SH-SY5Y (cell line): Measurements from ENCODE around the gene ITGAL.

ENCODE experiments used
- GATA2 ChIP-seq: IDR thresholded peaks from 2 replicates; pipeline ENCODE4 v1.6.1; 2011; ENCODE audit warnings: mild to moderate bottlenecking, low read depth, low read length
- GATA3 ChIP-seq: IDR thresholded peaks from 2 replicates; pipeline ENCODE4 v1.6.1; 2011; ENCODE audit warnings: low read depth, mild to moderate bottlenecking, low read length, moderate library complexity

Gene ITGAL

DNA sequence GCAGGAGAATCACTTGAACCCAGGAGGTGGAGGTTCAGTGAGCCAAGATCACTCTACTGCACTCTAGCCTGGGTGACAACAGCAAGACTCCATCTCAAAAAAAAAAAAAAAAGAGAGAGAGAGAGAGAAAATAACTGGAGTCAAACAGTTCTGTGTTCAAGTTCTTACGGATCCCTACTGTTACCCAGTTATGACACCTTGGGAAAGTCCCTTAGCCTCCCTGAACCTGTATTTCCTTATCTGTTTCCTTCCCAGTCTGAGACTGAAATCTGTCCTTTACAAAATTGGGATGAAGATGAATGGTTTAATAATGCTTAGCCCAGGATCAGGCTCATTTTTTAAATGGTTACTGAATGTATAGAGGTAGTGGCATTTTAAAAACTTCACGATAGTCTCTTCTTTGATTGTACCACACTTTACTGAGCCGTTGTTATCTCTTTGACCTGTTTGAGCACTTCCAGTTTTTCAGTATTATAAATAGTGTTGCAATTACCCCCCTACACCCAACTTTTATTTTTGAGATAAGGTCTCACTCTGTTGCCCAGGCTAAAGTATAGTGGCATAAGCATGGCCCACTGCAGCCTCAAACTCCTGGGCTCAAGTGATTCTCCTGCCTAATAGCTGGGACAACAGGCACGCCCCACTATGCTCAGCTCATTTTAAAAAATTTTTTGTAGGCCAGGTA lies 36.7 kb downstream of the ITGAL start:
- no peak for TF ChIP-seq GATA3
- no peak for TF ChIP-seq GATA2

DNA sequence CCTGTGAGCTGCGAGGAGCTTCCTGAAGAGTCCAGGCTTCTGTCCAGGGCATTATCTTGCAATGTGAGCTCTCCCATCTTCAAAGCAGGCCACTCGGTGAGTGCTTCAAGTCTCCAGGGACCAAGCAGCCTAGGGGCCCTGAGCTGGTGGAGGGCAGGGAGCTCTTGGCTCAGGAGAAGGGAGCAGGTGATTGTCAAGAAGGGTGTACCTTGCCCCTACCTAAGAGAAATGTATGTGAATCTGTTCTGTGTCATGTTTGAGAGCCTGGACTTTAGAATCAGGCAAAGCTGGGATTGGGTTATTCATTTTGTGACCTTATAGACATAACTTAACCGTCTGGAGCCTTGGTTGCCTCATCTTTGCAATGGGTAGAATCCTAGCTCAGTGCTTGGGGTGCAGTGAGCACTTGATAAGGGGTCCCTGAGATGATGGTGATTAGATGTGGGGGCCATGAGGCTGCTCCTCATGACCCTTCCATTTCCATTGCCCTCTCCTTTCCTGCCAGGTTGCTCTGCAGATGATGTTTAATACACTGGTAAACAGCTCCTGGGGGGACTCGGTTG lies 37.9 kb downstream of the ITGAL start:
- no peak for TF ChIP-seq GATA2
- TF ChIP-seq GATA3, result no peak

DNA sequence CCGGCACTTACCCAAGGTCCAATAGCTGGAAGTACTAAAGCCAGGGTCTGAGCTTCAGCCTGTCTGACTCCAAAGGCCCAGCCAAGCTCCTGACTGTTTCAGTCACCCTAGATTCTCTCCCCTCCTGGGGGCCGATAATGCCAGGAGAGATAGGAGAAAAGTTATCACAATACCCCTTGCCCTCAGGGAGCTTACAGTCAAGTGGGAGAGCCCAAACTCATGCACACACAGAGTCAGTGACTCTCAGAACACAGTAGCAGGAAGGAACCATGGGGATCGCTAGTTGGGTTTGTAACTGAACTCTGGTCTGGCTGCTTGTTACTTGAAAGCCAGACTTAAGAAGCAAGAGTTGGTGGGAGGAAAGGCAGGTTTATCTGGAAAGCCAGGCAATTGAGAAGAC lies 39.0 kb downstream of the ITGAL start:
- TF ChIP-seq GATA2, result no peak
- no peak for TF ChIP-seq GATA3

GRCh38 chr16:30515275-30515674 lies 42.7 kb downstream of the ITGAL start:
- TF ChIP-seq GATA2, result no peak
- no peak for TF ChIP-seq GATA3

DNA sequence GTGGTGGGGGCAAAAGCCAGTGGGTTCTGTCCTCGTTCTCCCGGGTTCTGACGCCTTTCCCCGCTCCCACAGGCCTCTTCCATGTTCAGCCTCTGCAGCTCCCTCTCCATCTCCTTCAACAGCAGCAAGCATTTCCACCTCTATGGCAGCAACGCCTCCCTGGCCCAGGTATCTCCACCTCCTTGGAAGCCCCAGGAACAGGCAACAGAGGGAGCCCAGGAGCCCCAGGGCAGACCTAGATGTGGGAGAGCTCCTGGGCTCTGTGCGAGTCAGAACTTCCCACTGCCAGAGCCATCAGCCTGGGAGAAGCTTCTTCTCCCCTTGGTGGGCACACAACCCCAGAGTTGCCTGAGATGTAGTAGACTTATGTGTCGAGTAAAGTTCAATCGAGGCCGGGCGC lies 46.0 kb downstream of the ITGAL start:
- TF ChIP-seq GATA2 (no peak), GATA3 (no peak)

- no peak for TF ChIP-seq GATA2
- no peak for TF ChIP-seq GATA3
Measured at GRCh38 chr16:30519120-30520049, 46.8 kb downstream of the ITGAL start.

DNA sequence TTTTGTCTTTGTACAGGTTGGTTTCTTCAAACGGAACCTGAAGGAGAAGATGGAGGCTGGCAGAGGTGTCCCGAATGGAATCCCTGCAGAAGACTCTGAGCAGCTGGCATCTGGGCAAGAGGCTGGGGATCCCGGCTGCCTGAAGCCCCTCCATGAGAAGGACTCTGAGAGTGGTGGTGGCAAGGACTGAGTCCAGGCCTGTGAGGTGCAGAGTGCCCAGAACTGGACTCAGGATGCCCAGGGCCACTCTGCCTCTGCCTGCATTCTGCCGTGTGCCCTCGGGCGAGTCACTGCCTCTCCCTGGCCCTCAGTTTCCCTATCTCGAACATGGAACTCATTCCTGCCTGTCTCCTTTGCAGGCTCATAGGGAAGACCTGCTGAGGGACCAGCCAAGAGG lies 48.9 kb downstream of the ITGAL start:
- TF ChIP-seq GATA3 (no peak), GATA2 (no peak)

DNA sequence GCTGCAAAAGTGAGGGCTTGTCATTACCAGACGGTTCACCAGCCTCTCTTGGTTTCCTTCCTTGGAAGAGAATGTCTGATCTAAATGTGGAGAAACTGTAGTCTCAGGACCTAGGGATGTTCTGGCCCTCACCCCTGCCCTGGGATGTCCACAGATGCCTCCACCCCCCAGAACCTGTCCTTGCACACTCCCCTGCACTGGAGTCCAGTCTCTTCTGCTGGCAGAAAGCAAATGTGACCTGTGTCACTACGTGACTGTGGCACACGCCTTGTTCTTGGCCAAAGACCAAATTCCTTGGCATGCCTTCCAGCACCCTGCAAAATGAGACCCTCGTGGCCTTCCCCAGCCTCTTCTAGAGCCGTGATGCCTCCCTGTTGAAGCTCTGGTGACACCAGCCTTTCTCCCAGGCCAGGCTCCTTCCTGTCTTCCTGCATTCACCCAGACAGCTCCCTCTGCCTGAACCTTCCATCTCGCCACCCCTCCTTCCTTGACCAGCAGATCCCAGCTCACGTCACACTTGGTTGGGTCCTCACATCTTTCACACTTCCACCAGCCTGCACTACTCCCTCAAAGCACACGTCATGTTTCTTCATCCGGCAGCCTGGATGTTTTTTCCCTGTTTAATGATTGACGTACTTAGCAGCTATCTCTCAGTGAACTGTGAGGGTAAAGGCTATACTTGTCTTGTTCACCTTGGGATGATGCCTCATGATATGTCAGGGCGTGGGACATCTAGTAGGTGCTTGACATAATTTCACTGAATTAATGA lies 49.5 kb downstream of the ITGAL start:
- TF ChIP-seq GATA2 (no peak), GATA3 (no peak)

DNA sequence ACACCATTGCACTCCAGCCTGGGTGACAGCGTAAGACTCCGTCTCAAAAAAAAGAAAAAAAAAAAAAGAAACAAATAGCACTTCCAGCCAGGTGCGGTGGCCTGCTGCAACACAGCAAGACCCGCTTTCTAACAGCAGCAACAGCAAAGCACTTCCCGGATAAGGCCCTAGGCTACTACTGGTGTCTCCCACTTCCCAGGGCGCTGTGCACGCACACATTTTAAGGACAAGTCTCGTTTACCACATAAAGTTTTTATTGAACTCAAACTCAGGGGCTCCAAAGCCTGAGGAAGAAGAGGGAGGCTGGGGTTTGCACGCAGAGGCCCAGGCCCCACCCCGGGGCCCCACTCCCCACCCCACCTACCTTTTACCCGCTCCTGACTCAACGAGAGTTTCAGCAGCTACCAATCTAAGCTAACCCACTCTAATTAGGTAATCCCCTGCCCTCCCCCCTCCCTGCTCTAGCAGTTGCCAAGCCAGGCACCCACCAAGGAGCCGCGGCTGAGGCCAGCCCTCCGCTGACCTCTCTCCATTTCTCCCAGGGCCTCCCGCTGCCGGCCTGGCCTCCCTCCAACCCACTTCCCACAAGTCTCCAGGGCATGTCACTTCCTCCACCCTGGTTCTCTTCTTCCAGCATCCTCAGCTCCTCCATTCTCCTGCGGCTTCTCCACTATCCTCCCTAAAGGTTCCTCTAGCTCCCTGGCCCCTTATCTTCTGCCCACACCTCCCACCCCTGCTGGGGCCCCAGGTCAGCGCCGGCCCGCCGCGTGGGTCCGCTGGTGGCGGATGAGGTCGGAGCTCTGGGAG lies 51.4 kb downstream of the ITGAL start:
- TF ChIP-seq GATA2 (no peak), GATA3 (no peak)

DNA sequence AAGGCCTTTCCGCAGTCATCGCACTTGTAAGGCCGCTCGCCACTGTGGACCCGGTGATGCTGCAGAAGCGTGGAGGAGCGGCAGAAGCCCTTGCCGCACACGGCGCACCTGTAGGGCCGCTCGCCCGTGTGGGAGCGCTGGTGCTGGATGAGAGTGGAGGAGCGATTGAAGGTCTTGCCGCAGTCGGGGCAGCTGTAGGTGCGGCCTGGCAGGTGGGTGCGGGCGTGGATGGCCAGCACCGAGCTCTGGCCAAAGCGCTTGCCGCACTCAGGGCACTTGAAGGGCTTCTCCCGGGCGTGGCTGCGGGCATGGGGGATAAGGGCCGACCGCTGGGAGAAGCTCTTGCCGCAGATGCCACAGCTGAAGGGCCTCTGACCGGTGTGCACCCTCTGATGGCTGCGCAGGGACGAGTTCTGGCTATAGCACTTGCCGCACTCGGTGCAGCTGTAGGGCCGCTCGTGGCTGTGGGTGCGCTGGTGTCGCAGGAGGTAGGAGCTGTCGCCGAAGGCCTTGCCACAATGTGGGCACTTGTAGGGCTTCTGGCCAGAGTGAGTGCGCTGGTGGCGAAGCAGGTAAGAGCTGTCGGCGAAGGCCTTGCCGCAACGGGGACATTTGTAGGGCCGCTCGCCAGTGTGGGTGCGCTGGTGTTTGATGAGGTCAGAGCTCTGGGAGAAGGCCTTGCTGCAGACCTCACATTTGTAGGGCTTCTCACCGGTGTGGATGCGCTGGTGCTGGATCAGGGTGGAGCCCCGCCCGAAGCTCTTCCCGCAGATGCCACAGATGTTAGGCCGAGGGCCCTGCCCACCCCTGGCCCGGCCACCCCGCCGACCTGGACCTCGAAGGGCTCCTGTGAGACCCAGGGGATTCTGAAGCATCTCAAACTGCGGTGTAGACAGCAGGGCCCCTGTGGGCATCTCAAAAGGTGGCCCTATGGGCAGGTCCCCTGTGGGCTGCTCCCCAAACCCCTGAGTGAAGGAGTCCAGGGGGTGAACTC lies 52.3 kb downstream of the ITGAL start:
- TF ChIP-seq GATA3, result no peak
- no peak for TF ChIP-seq GATA2

- TF ChIP-seq GATA3 (no peak), GATA2 (no peak)
Measured at GRCh38 chr16:30525844-30526136, 53.2 kb downstream of the ITGAL start.

- no peak for TF ChIP-seq GATA3
- TF ChIP-seq GATA2, result no peak
Measured at GRCh38 chr16:30526137-30526822, 53.7 kb downstream of the ITGAL start, which contains the start of gene ZNF768. ZNF768 (minus strand) TSS chr16:30526566; CDS start chr16:30526413, 153 bp downstream.
